DOHH2 (cell line): Measurements from ENCODE around the gene SNX2.

Experiments
- CTCF ChIP-seq: fragments of 200-600 bp; sonication (generic); IDR thresholded peaks from one replicate; pipeline ENCODE4 v1.5.1; 2014; ENCODE audit warnings: antibody characterized with exemption, mild to moderate bottlenecking, low read depth, low read length; ENCODE audit not compliant: poor library complexity, severe bottlenecking
- EZH2phosphoT487 ChIP-seq: fragments of 200-600 bp; sonication (generic); IDR thresholded peaks from 2 replicates; pipeline ENCODE4 v1.6.1; 2017; ENCODE audit warnings: borderline replicate concordance, mild to moderate bottlenecking, antibody characterized with exemption, low read length, moderate library complexity, mixed read lengths

- TF ChIP-seq CTCF: no peak
- no peak for TF ChIP-seq EZH2phosphoT487
Measured at GRCh38 chr5:122842016-122842580, 67.2 kb downstream of the SNX2 start.
